ENCODE results near the gene RHOF.
"Not testable (repeated sequence)": the region's sequence is repeated elsewhere in the genome, so short reads cannot be mapped to it uniquely, and the experiment has no call there.

Gene RHOF

GRCh38 chr12:121791671-121792551, 1.6 kb downstream of the RHOF start:
- no peak for DNase-seq

- not testable (repeated sequence) for DNase-seq
Measured at GRCh38 chr12:121790785-121791184, 2.7 kb downstream of the RHOF start.

- no peak for DNase-seq
Measured at GRCh38 chr12:121789800-121790728, 3.4 kb downstream of the RHOF start.

- DNase-seq: no peak
Measured at GRCh38 chr12:121789233-121789781, 4.2 kb downstream of the RHOF start.

- DNase-seq: no peak
Measured at GRCh38 chr12:121788176-121788818, 5.2 kb downstream of the RHOF start.

- DNase-seq: no peak
Measured at GRCh38 chr12:121787063-121788025, 6.1 kb downstream of the RHOF start.

GRCh38 chr12:121786440-121786825, 7.1 kb downstream of the RHOF start:
- DNase-seq: no peak

GRCh38 chr12:121784460-121784859, 9.0 kb downstream of the RHOF start:
- no peak for DNase-seq

- no peak for DNase-seq
Measured at GRCh38 chr12:121783766-121784165, 9.7 kb downstream of the RHOF start.

- no peak for DNase-seq
Measured at GRCh38 chr12:121781998-121782979, 11.2 kb downstream of the RHOF start.

GRCh38 chr12:121781484-121781997, 11.9 kb downstream of the RHOF start:
- DNase-seq: no peak

GRCh38 chr12:121780429-121780828, 13.1 kb downstream of the RHOF start:
- DNase-seq: no peak

- no peak for DNase-seq
Measured at GRCh38 chr12:121779422-121779895, 14.0 kb downstream of the RHOF start.

GRCh38 chr12:121778567-121779421, 14.7 kb downstream of the RHOF start:
- DNase-seq: no peak

GRCh38 chr12:121776190-121777098, 17.0 kb downstream of the RHOF start:
- DNase-seq: peak; percentile 40

GRCh38 chr12:121775501-121775900, 18.0 kb downstream of the RHOF start:
- no peak for DNase-seq

- DNase-seq: no peak
Measured at GRCh38 chr12:121774968-121775474, 18.5 kb downstream of the RHOF start.

Data from NCI-H2107 (cell line).